Peyer's patch (tissue), 4 donors: ENCODE results near the gene FBXO5.

Experiments
- CTCF ChIP-seq, 6 experiments: fragments of 450-650 bp in 4 of 6; fragments of 200-600 bp in 2 of 6; sonication (generic) in 1 of 6; IDR thresholded peaks; one replicate each; pipeline ENCODE4 v1.5.1; 2017 to 2019; ENCODE audit warnings: antibody characterized with exemption in 6 of 6, mild to moderate bottlenecking in 3 of 6, moderate library complexity in 1 of 6
- POLR2A ChIP-seq, 2 donors: fragments of 450-650 bp; IDR thresholded peaks; one replicate each; pipeline ENCODE4 v1.5.1; 2017; ENCODE audit warnings: antibody characterized with exemption in 2 of 2, mild to moderate bottlenecking in 2 of 2, moderate library complexity in 2 of 2

- TF ChIP-seq CTCF (IDR thresholded peaks at IDR 0.05) (no peak), POLR2A (IDR thresholded peaks at IDR 0.05) (no peak)
These were observed 32.6 kb downstream of the FBXO5 start for GRCh38 chr6:152950240-152950639.
